HCT116 (cell line): Measurements from ENCODE around the gene PLK2. TPM values are rescaled to one million over a fixed set of nuclear protein-coding genes. Genes with fewer than 3 reads are reported as not detected.

Experiments used
- ATAC-seq: fragments of 200-7000 bp; cut with Tn5 transposase; 2 replicates; pipeline ENCODE4 v1.9.1; 2020; ENCODE audit warnings: mild to moderate bottlenecking, moderate library complexity
- BruUV-seq: library from RNA; stranded (reverse); fragments of 400-500 nt; replicated peaks from 2 replicates; lab custom pipeline; 2021; lab: Mats Ljungman, UMichigan
- CTCF ChIA-PET: fragments of 300-600 bp; sonication (Branson Sonifier 250); formaldehyde crosslinking; loops from one replicate; lab custom pipeline; 2021; ENCODE audit warnings: antibody characterized with exemption; lab: Charles Lee
- POLR2A ChIA-PET: fragments of 300-600, 350-600 bp; sonication (Branson Sonifier 250); formaldehyde crosslinking; loops from one replicate; lab custom pipeline; 2021; ENCODE audit warnings: antibody characterized with exemption; lab: Charles Lee
- RAD21 ChIA-PET, 2 experiments: fragments of 300-600 bp; sonication (Branson Sonifier 250); formaldehyde crosslinking; loops; one replicate each; lab custom pipeline; 2023; ENCODE audit warnings: low total read pairs in 2 of 2; ENCODE audit not compliant: uncharacterized antibody in 2 of 2, unreplicated experiment in 2 of 2, low non-redundant PET in 1 of 2; lab: Charles Lee
- DNase-seq: peaks from one replicate; pipeline ENCODE4 v3.0.0-alpha.2; 2010; ENCODE audit warnings: low read depth, low spot score
- H2AFZ ChIP-seq: fragments of 200-600 bp; shearing (Covaris generic), sonication (generic); 2 replicates; pipeline ENCODE4 v1.6.1; 2017; ENCODE audit warnings: low read depth, mixed run types, mixed read lengths, antibody characterized with exemption, low read length; ENCODE audit not compliant: poor library complexity, severe bottlenecking
- H3K27ac ChIP-seq: 2 replicates; pipeline ENCODE4 v1.5.1; 2012; ENCODE audit warnings: low read depth, low read length
- H3K27me3 ChIP-seq: fragments of 200-600 bp; sonication (generic); 2 replicates; pipeline ENCODE4 v1.6.1; 2016; ENCODE audit warnings: mixed run types, low read length, mixed read lengths; ENCODE audit not compliant: insufficient read depth
- H3K36me3 ChIP-seq, 2 experiments: fragments of 200-500 bp in 1 of 2; fragments of 200-600 bp in 1 of 2; sonication (Bioruptor generic) in 1 of 2; sonication (generic) in 1 of 2; 2 replicates each; pipeline versions ENCODE4 v1.5.1 to v1.6.1; 2014 to 2016; ENCODE audit warnings: low read length in 2 of 2, inconsistent platforms in 1 of 2, mixed read lengths in 1 of 2, mixed run types in 1 of 2; ENCODE audit not compliant: insufficient read depth in 2 of 2, control insufficient read depth in 1 of 2
- H3K4me1 ChIP-seq, 2 experiments: fragments of 200-600 bp in 1 of 2; sonication (generic) in 1 of 2; 2 replicates each; pipeline versions ENCODE4 v1.5.1 to v1.6.1; 2012 to 2017; ENCODE audit warnings: low read length in 2 of 2, inconsistent platforms in 1 of 2, mild to moderate bottlenecking in 1 of 2, mixed read lengths in 1 of 2, mixed run types in 1 of 2, moderate library complexity in 1 of 2; ENCODE audit not compliant: insufficient read depth in 2 of 2, control insufficient read depth in 1 of 2
- H3K4me2 ChIP-seq: fragments of 200-600 bp; sonication (generic); 2 replicates; pipeline ENCODE4 v1.6.1; 2017; ENCODE audit warnings: mixed run types, low read length, mixed read lengths
- H3K4me3 ChIP-seq, 2 experiments: fragments of 200-600 bp in 1 of 2; sonication (generic) in 1 of 2; replicated peaks in 1 of 2; 2 replicates each; pipeline ENCODE4 v1.5.1; 2011 to 2016; ENCODE audit warnings: low read length in 2 of 2, control low read depth in 1 of 2, low read depth in 1 of 2, mild to moderate bottlenecking in 1 of 2, mixed read lengths in 1 of 2, mixed run types in 1 of 2
- H3K79me2 ChIP-seq: fragments of 200-600 bp; sonication (generic); 2 replicates; pipeline ENCODE4 v1.6.1; 2017; ENCODE audit warnings: mild to moderate bottlenecking, mixed run types, low read length, moderate library complexity, mixed read lengths; ENCODE audit not compliant: insufficient read depth
- H3K9ac ChIP-seq: fragments of 200-600 bp; sonication (generic); 2 replicates; pipeline ENCODE4 v1.6.1; 2016; ENCODE audit warnings: low read length, mixed read lengths
- H3K9me2 ChIP-seq: fragments of 200-600 bp; sonication (generic), shearing (Covaris generic); 2 replicates; pipeline ENCODE4 v1.6.1; 2017; ENCODE audit warnings: mixed run types, mild to moderate bottlenecking, moderate library complexity; ENCODE audit not compliant: insufficient read depth
- H3K9me3 ChIP-seq, 2 experiments: fragments of 200-500 bp in 1 of 2; fragments of 200-600 bp in 1 of 2; sonication (Bioruptor generic) in 1 of 2; sonication (generic) in 1 of 2; 2 replicates each; pipeline ENCODE4 v1.6.1; 2014 to 2017; ENCODE audit warnings: low read length in 2 of 2, mixed read lengths in 2 of 2, inconsistent platforms in 1 of 2, low read depth in 1 of 2, mild to moderate bottlenecking in 1 of 2, mixed run types in 1 of 2, moderate library complexity in 1 of 2; ENCODE audit not compliant: control insufficient read depth in 1 of 2, insufficient read depth in 1 of 2
- H4K20me1 ChIP-seq: fragments of 200-600 bp; sonication (generic), shearing (Covaris generic); 2 replicates; pipeline ENCODE4 v1.6.1; 2017; ENCODE audit warnings: mixed run types, mild to moderate bottlenecking, moderate library complexity; ENCODE audit not compliant: insufficient read depth
- ATF3 ChIP-seq: IDR thresholded peaks from 2 replicates; pipeline ENCODE4 v1.6.1; 2012
- CBX3 ChIP-seq: IDR thresholded peaks from 2 replicates; pipeline ENCODE4 v1.6.1; 2012; ENCODE audit warnings: low read depth
- CEBPB ChIP-seq: IDR thresholded peaks from 2 replicates; pipeline ENCODE4 v1.6.1; 2012; ENCODE audit warnings: low read depth
- CTCF ChIP-seq, 3 experiments: fragments of 200-600 bp in 1 of 3; sonication (generic) in 1 of 3; IDR thresholded peaks in 2 of 3; conservative IDR thresholded peaks in 1 of 3; 2 replicates each; pipeline ENCODE4 v1.5.1; 2012 to 2017; ENCODE audit warnings: low read depth in 2 of 3, low read length in 2 of 3, antibody characterized with exemption in 1 of 3, borderline replicate concordance in 1 of 3, control low read depth in 1 of 3, mild to moderate bottlenecking in 1 of 3, mixed read lengths in 1 of 3, mixed run types in 1 of 3, moderate library complexity in 1 of 3; ENCODE audit not compliant: insufficient read depth in 1 of 3
- ELF1 ChIP-seq: IDR thresholded peaks from 2 replicates; pipeline ENCODE4 v1.6.1; 2012; ENCODE audit warnings: low read depth, borderline replicate concordance
- EZH2 ChIP-seq: fragments of 200-600 bp; sonication (generic); IDR thresholded peaks from 2 replicates; pipeline ENCODE4 v1.6.1; 2017; ENCODE audit warnings: antibody characterized with exemption, mixed run types
- EZH2phosphoT487 ChIP-seq: fragments of 200-600 bp; IDR thresholded peaks from 2 replicates; pipeline ENCODE4 v1.6.1; 2018; ENCODE audit warnings: antibody characterized with exemption, borderline replicate concordance
- JUND ChIP-seq: IDR thresholded peaks from 2 replicates; pipeline ENCODE4 v1.6.1; 2012
- MAX ChIP-seq: IDR thresholded peaks from 2 replicates; pipeline ENCODE4 v1.6.1; 2012
- POLR2A ChIP-seq: IDR thresholded peaks from 2 replicates; pipeline ENCODE4 v1.7.0; 2011; ENCODE audit warnings: borderline replicate concordance; ENCODE audit not compliant: insufficient read depth, insufficient read length; ENCODE audit errors: extremely low read depth
- POLR2AphosphoS5 ChIP-seq: IDR thresholded peaks from 2 replicates; pipeline ENCODE4 v1.6.1; 2011; ENCODE audit warnings: mild to moderate bottlenecking, low read depth, low read length, moderate library complexity
- RAD21 ChIP-seq: IDR thresholded peaks from 2 replicates; pipeline ENCODE4 v1.6.1; 2012; ENCODE audit warnings: low read depth, mild to moderate bottlenecking
- SIN3A ChIP-seq: IDR thresholded peaks from 2 replicates; pipeline ENCODE4 v1.6.1; 2012; ENCODE audit warnings: low read depth
- SP1 ChIP-seq: IDR thresholded peaks from 2 replicates; pipeline ENCODE4 v1.6.1; 2012; ENCODE audit warnings: low read depth
- SRF ChIP-seq: IDR thresholded peaks from 2 replicates; pipeline ENCODE4 v1.6.1; 2012; ENCODE audit warnings: low read depth
- TCF7L2 ChIP-seq: IDR thresholded peaks from 2 replicates; pipeline ENCODE4 v1.7.0; 2011; ENCODE audit warnings: borderline replicate concordance, inconsistent platforms; ENCODE audit not compliant: insufficient read depth, insufficient read length; ENCODE audit errors: extremely low read depth
- YY1 ChIP-seq: IDR thresholded peaks from 2 replicates; pipeline ENCODE4 v1.6.1; 2011; ENCODE audit warnings: low read length, low read depth, moderate library complexity, mild to moderate bottlenecking; ENCODE audit not compliant: insufficient replicate concordance; ENCODE audit errors: extremely low read depth
- ZNF274 ChIP-seq: fragments of 200-500 bp; sonication (Bioruptor generic); IDR thresholded peaks from 2 replicates; pipeline ENCODE4 v1.6.1; 2014; ENCODE audit warnings: mild to moderate bottlenecking, low read depth, low read length, inconsistent platforms
- intact Hi-C: fragments of 100-400 bp; cut with micrococcal nuclease; formaldehyde crosslinking; loops from 2 replicates; pipeline ENCODE4 v1.10.0; 2022
- total RNA-seq: library from RNA; stranded (reverse); gene quantifications from one replicate; pipeline ENCODE4 v1.2.1, GENCODE V29; 2021; ENCODE audit not compliant: unreplicated experiment

PLK2 gene
- total RNA-seq, 1 experiment from 2014 or later: 54.6 TPM

GRCh38 chr5:58431832-58432231, 28.1 kb downstream of the PLK2 start:
- no peak overlapping the region for H3K27ac ChIP-seq
- intact Hi-C loops: no loop called here
- no peaks in the 10 kb centered on the region for H3K9me2 ChIP-seq
- no peaks in the 10 kb centered on the region for H4K20me1 ChIP-seq
- no peaks in the 10 kb centered on the region for H3K9me3 ChIP-seq
- ATAC-seq: no peak
- DNase-seq: no peak
- ChIA-PET POLR2A (no interaction called here), RAD21 (no interaction called here), CTCF (no interaction called here)
- TF ChIP-seq SP1 (no peak), RAD21 (no peak), SRF (no peak), CBX3 (no peak), ELF1 (no peak), EZH2 (no peak), EZH2phosphoT487 (no peak), CTCF (IDR thresholded peaks at IDR 0.05 in 2 of 3, conservative IDR thresholded peaks at IDR 0.05 in 1 of 3; ENCODE audit: borderline replicate concordance in 1 of 3, insufficient read depth in 1 of 3, low read depth in 2 of 3, low read length in 2 of 3) (no peak)
- H3K36me3 ChIP-seq: no peaks in the 10 kb centered on the region
- H3K27me3 ChIP-seq: no peaks in the 10 kb centered on the region
- H3K9ac ChIP-seq: no peak overlapping the region
- BruUV-seq: no TSS peak
- no peaks in the 10 kb centered on the region for H3K79me2 ChIP-seq
- H3K4me3 ChIP-seq: no peak overlapping the region
- no peaks in the 10 kb centered on the region for H3K4me1 ChIP-seq
- no peak overlapping the region for H3K4me2 ChIP-seq
- no peak overlapping the region for H2AFZ ChIP-seq

- CTCF ChIA-PET: no interaction called here
- no peak overlapping the region for H3K27ac ChIP-seq
- no peaks in the 10 kb centered on the region for H4K20me1 ChIP-seq
- BruUV-seq: no TSS peak
- no peak overlapping the region for H3K9ac ChIP-seq
- H3K4me2 ChIP-seq: no peak overlapping the region
- no peaks in the 10 kb centered on the region for H3K27me3 ChIP-seq
- RAD21 ChIA-PET: no interaction called here
- no peaks in the 10 kb centered on the region for H3K36me3 ChIP-seq
- no peaks in the 10 kb centered on the region for H3K9me3 ChIP-seq
- no peak overlapping the region for H2AFZ ChIP-seq
- POLR2A ChIA-PET: interaction anchor here (1.0 kb wide), 1 partner anchor 10 kb away, joined by 3 read pairs; no protein-coding TSS in a partner anchor
- H3K4me1 ChIP-seq: 0 out of 4 replicates have a peak, but pooled peaks cover 0 to 3% of the 10 kb centered on the region in 2 experiments
- no peaks in the 10 kb centered on the region for H3K79me2 ChIP-seq
- no peak for DNase-seq
- H3K4me3 ChIP-seq: no peak overlapping the region
- intact Hi-C loops: no loop called here
- H3K9me2 ChIP-seq: no peaks in the 10 kb centered on the region
- ATAC-seq: no peak
- TF ChIP-seq CEBPB: no peak
- TF ChIP-seq CTCF (IDR thresholded peaks at IDR 0.05 in 2 of 3, conservative IDR thresholded peaks at IDR 0.05 in 1 of 3; ENCODE audit: borderline replicate concordance in 1 of 3, insufficient read depth in 1 of 3, low read depth in 2 of 3, low read length in 2 of 3): no peak
- TF ChIP-seq SIN3A: no peak
- no peak for TF ChIP-seq TCF7L2
- TF ChIP-seq POLR2A: no peak
- TF ChIP-seq YY1: no peak
- no peak for TF ChIP-seq CBX3
- no peak for TF ChIP-seq SRF
- no peak for TF ChIP-seq ZNF274
- no peak for TF ChIP-seq JUND
- no peak for TF ChIP-seq POLR2AphosphoS5
- TF ChIP-seq ATF3: no peak
- TF ChIP-seq MAX: no peak
- TF ChIP-seq EZH2: no peak
Observed at GRCh38 chr5:58412932-58413331, 47.0 kb downstream of the PLK2 start.
